NT2/D1 (cell line): ENCODE measurements around the gene LSM14B.

Experiments used
- YY1 ChIP-seq: IDR thresholded peaks from 2 replicates; pipeline ENCODE4 v1.6.1; 2011; ENCODE audit not compliant: insufficient read length, insufficient read depth
- ZNF274 ChIP-seq: IDR thresholded peaks from 2 replicates; pipeline ENCODE4 v1.6.1; 2011; ENCODE audit warnings: mild to moderate bottlenecking, low read depth, low read length

- TF ChIP-seq YY1 (no peak), ZNF274 (no peak)
These were observed 29.6 kb downstream of the LSM14B start for GRCh38 chr20:62151835-62152364.
